Measurements from ENCODE around the gene ABCA7.

DNA sequence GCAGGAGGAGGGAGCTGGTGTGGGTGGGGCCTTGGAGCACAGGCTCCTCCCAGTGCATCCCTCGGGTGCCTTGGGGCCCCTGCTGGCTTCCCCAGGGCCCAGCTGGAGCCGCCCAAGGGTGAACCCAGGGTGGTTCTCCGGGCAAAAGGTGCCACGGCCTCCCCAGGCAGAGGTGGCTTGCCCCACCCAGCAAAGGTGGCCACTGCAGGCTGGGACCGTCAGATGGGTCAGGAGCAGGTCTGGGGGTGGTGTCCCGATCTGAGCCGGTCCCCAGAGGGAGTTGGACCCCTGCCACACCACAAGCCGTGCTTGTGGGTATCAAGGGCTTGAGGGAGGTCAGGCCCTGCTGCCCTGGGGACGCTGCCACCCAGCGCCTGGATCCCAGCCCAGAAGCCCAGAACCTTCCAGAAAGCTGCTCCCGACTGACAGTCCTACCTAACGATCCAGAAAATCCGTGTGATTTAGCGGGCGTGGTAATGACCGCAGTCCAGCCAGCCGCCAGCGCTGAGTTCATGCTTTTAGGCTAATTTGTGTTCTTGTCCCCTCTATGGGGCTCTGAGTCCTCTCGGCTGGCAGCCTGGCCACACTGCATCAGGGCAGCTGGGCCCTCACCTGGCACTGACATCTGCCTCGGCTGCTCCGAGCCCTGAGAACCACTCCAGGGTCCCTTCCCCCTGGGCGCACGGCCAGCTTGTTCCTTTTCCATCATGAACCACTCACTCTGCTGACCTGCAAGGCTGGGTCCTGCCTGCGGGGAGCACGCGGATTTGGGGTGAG lies 44.7 kb upstream of the ABCA7 start:
- TF ChIP-seq, protein P1, sequence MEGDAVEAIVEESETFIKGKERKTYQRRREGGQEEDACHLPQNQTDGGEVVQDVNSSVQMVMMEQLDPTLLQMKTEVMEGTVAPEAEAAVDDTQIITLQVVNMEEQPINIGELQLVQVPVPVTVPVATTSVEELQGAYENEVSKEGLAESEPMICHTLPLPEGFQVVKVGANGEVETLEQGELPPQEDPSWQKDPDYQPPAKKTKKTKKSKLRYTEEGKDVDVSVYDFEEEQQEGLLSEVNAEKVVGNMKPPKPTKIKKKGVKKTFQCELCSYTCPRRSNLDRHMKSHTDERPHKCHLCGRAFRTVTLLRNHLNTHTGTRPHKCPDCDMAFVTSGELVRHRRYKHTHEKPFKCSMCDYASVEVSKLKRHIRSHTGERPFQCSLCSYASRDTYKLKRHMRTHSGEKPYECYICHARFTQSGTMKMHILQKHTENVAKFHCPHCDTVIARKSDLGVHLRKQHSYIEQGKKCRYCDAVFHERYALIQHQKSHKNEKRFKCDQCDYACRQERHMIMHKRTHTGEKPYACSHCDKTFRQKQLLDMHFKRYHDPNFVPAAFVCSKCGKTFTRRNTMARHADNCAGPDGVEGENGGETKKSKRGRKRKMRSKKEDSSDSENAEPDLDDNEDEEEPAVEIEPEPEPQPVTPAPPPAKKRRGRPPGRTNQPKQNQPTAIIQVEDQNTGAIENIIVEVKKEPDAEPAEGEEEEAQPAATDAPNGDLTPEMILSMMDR (IDR thresholded peaks at IDR 0.05; ENCODE audit: low read depth, low read length), result no peak
- TF ChIP-seq POLR2A (IDR thresholded peaks at IDR 0.05; ENCODE audit: extremely low read depth, insufficient read length), result no peak
- TF ChIP-seq MYC (IDR thresholded peaks at IDR 0.05; ENCODE audit: low read depth, low read length), result no peak

Data from NB4 (cell line).